SKM-1 (cell line): ENCODE data around the gene TMEFF2.

ENCODE experiments used
- DNase-seq: peaks from one replicate; lab custom pipeline; 2025; ENCODE audit not compliant: unreplicated experiment; lab: John Stamatoyannopoulos, UW

The TMEFF2 gene

GRCh38 chr2:191908874-191909273 is 285.9 kb downstream of the TMEFF2 start:
- DNase-seq = no peak

- DNase-seq = no peak
Observed at GRCh38 chr2:191907545-191907944, 287.2 kb downstream of the TMEFF2 start.

GRCh38 chr2:191907091-191907490 is 287.6 kb downstream of the TMEFF2 start:
- DNase-seq = no peak

- DNase-seq = no peak
Observed at GRCh38 chr2:191905336-191905735, 289.4 kb downstream of the TMEFF2 start.

- no peak for DNase-seq
Observed at GRCh38 chr2:191901031-191901430, 293.7 kb downstream of the TMEFF2 start.

GRCh38 chr2:191899410-191899809 is 295.3 kb downstream of the TMEFF2 start:
- no peak for DNase-seq
